ENCODE measurements around the gene PDLIM3. TPM values are rescaled to one million over a fixed set of nuclear protein-coding genes. Genes with fewer than 3 reads are reported as not detected.

The PDLIM3 gene
- polyA plus RNA-seq, 3 donors: not detected

GRCh38 chr4:185535612-185536410, 504 bp upstream of the PDLIM3 start:
- Mint-ChIP-seq H3K4me3 (peak overlapping the region in 1 of 2 donors; percentile 76), H3K9me3 (peaks cover 0 to 4% (median 0%) of the 10 kb centered on the region in 7 donors), H3K27ac (no peak overlapping the region), H3K4me1 (no peaks in the 10 kb centered on the region), H3K36me3 (no peaks in the 10 kb centered on the region), H3K27me3 (ENCODE audit: low read depth in 3 of 3) (peaks cover 28 to 38% (median 32%) of the 10 kb centered on the region in 3 donors)
- Histone ChIP-seq H3K9ac (ENCODE audit: insufficient read depth, low read length, poor library complexity, severe bottlenecking) (no peak overlapping the region), H3K9me3 (replicated peaks in 1 of 2; ENCODE audit: control insufficient read depth in 1 of 2, insufficient read depth in 1 of 2, low read length in 2 of 2) (no peaks in the 10 kb centered on the region), H3K4me2 (replicated peaks; ENCODE audit: extremely low read depth, low read length, poor library complexity, severe bottlenecking) (no peak overlapping the region), H2AFZ (ENCODE audit: insufficient read depth, low read depth, low read length, poor library complexity, severe bottlenecking) (no peak overlapping the region), H3K36me3 (replicated peaks in 1 of 2; ENCODE audit: control insufficient read depth in 1 of 2, insufficient read depth in 2 of 2, low read length in 2 of 2) (no peaks in the 10 kb centered on the region), H3K4me3 (replicated peaks in 1 of 3; ENCODE audit: low read depth in 2 of 3, low read length in 3 of 3) (no peak overlapping the region), H4K20me1 (ENCODE audit: insufficient read depth, low read length) (no peaks in the 10 kb centered on the region), H3K27me3 (ENCODE audit: control insufficient read depth in 2 of 2, insufficient read depth in 2 of 2, low read length in 2 of 2) (peaks cover 58 to 71% of the 10 kb centered on the region in 2 donors), H3K27ac (ENCODE audit: low read depth in 1 of 2, low read length in 2 of 2) (no peak overlapping the region), H3K79me2 (ENCODE audit: insufficient read depth, low read length) (no peaks in the 10 kb centered on the region), H3K4me1 (ENCODE audit: control insufficient read depth in 1 of 2, insufficient read depth in 2 of 2, low read length in 2 of 2) (no peaks in the 10 kb centered on the region)
- TF ChIP-seq CTCF (IDR thresholded peaks at IDR 0.05): no peak
- WGBS (ENCODE audit: insufficient coverage): 5% methylated on average over 21 of the region's 32 CpGs
- DNase-seq: no peak
- intact Hi-C loops (cut with micrococcal nuclease): no loop called here

GRCh38 chr4:185534511-185534865, 819 bp downstream of the PDLIM3 start:
- H3K4me2 ChIP-seq (replicated peaks; ENCODE audit: extremely low read depth, low read length, poor library complexity, severe bottlenecking): no peak overlapping the region
- no peak overlapping the region for H3K4me3 ChIP-seq (replicated peaks in 1 of 3; ENCODE audit: low read depth in 2 of 3, low read length in 3 of 3)
- no peak overlapping the region for H3K27ac ChIP-seq (ENCODE audit: low read depth in 1 of 2, low read length in 2 of 2)
- H3K4me1 Mint-ChIP-seq: no peaks in the 10 kb centered on the region
- H3K36me3 Mint-ChIP-seq: no peaks in the 10 kb centered on the region
- H3K27me3 Mint-ChIP-seq (ENCODE audit: low read depth in 3 of 3): peaks cover 31 to 42% (median 36%) of the 10 kb centered on the region in 3 donors
- intact Hi-C loops (cut with micrococcal nuclease): no loop called here
- no peak overlapping the region for H3K9ac ChIP-seq (ENCODE audit: insufficient read depth, low read length, poor library complexity, severe bottlenecking)
- DNase-seq: no peak
- H3K9me3 Mint-ChIP-seq: peaks cover 0 to 4% (median 0%) of the 10 kb centered on the region in 7 donors
- no peaks in the 10 kb centered on the region for H3K36me3 ChIP-seq (replicated peaks in 1 of 2; ENCODE audit: control insufficient read depth in 1 of 2, insufficient read depth in 2 of 2, low read length in 2 of 2)
- WGBS (ENCODE audit: insufficient coverage): 11% methylated on average over 9 of the region's 10 CpGs
- peaks cover 61% of the 10 kb centered on the region in 2 donors for H3K27me3 ChIP-seq (ENCODE audit: control insufficient read depth in 2 of 2, insufficient read depth in 2 of 2, low read length in 2 of 2)
- no peak overlapping the region for H2AFZ ChIP-seq (ENCODE audit: insufficient read depth, low read depth, low read length, poor library complexity, severe bottlenecking)
- no peaks in the 10 kb centered on the region for H3K9me3 ChIP-seq (replicated peaks in 1 of 2; ENCODE audit: control insufficient read depth in 1 of 2, insufficient read depth in 1 of 2, low read length in 2 of 2)
- no peaks in the 10 kb centered on the region for H3K4me1 ChIP-seq (ENCODE audit: control insufficient read depth in 1 of 2, insufficient read depth in 2 of 2, low read length in 2 of 2)
- peak overlapping the region in 1 of 7 donors; percentile 36 for H3K27ac Mint-ChIP-seq
- no peaks in the 10 kb centered on the region for H4K20me1 ChIP-seq (ENCODE audit: insufficient read depth, low read length)
- peak overlapping the region in 1 of 2 donors; percentile 72 for H3K4me3 Mint-ChIP-seq
- no peak for TF ChIP-seq CTCF (IDR thresholded peaks at IDR 0.05)
- no peaks in the 10 kb centered on the region for H3K79me2 ChIP-seq (ENCODE audit: insufficient read depth, low read length)

Measured in CD14-positive monocyte (primary cell).